Liver (tissue), 9 donors: ENCODE results near the gene SCIMP. TPM values are rescaled to one million over a fixed set of nuclear protein-coding genes. Genes with fewer than 3 reads are reported as not detected.
A peak's percentile ranks its signal among the peaks of the same experiment; 100 is the strongest.
"Not testable (repeated sequence)": the region's sequence is repeated elsewhere in the genome, so short reads cannot be mapped to it uniquely, and the experiment has no call there.

Source experiments
- DNase-seq: peaks from one replicate; pipeline ENCODE4 v3.0.0-alpha.2; 2017; ENCODE audit warnings: low spot score
- H3K27ac ChIP-seq, 2 donors: one replicate each; pipeline ENCODE4 v1.7.0; 2013; ENCODE audit warnings: inconsistent platforms in 2 of 2, low read length in 2 of 2, control low read depth in 1 of 2, low read depth in 1 of 2, mild to moderate bottlenecking in 1 of 2
- H3K27me3 ChIP-seq, 4 donors: one replicate each; pipeline versions ENCODE4 v1.6.1 to v1.7.0; 2013; ENCODE audit warnings: low read length in 3 of 4, inconsistent platforms in 1 of 4, mild to moderate bottlenecking in 1 of 4, moderate library complexity in 1 of 4; ENCODE audit not compliant: control insufficient read depth in 4 of 4, insufficient read depth in 4 of 4
- H3K36me3 ChIP-seq, 4 donors: one replicate each; pipeline versions ENCODE4 v1.6.1 to v1.7.0; 2013; ENCODE audit warnings: low read length in 3 of 4, mild to moderate bottlenecking in 3 of 4, low read depth in 1 of 4, moderate library complexity in 1 of 4; ENCODE audit not compliant: control insufficient read depth in 4 of 4, insufficient read depth in 3 of 4
- H3K4me1 ChIP-seq, 4 donors: one replicate each; pipeline versions ENCODE4 v1.6.1 to v1.7.0; 2013; ENCODE audit warnings: low read length in 3 of 4, mild to moderate bottlenecking in 3 of 4, moderate library complexity in 1 of 4; ENCODE audit not compliant: control insufficient read depth in 4 of 4, insufficient read depth in 4 of 4
- H3K4me3 ChIP-seq, 3 donors: one replicate each; pipeline versions ENCODE4 v1.6.1 to v1.7.0; 2013; ENCODE audit warnings: low read length in 3 of 3, control low read depth in 1 of 3, low read depth in 1 of 3, mild to moderate bottlenecking in 1 of 3
- H3K9ac ChIP-seq, 2 donors: one replicate each; pipeline ENCODE4 v1.7.0; 2013; ENCODE audit warnings: low read length in 2 of 2, mild to moderate bottlenecking in 2 of 2, moderate library complexity in 2 of 2, control low read depth in 1 of 2, low read depth in 1 of 2
- H3K9me3 ChIP-seq, 4 donors: one replicate each; pipeline versions ENCODE4 v1.6.1 to v1.7.0; 2013; ENCODE audit warnings: low read length in 3 of 4; ENCODE audit not compliant: control insufficient read depth in 4 of 4
- EGR1 ChIP-seq, 2 donors: IDR thresholded peaks; 2 replicates each; pipeline ENCODE4 v1.6.1; 2016 to 2018; ENCODE audit warnings: antibody characterized with exemption in 2 of 2, low read depth in 2 of 2
- FOXA1 ChIP-seq: IDR thresholded peaks from 2 replicates; pipeline ENCODE4 v1.6.1; 2016; ENCODE audit warnings: antibody characterized with exemption
- FOXA2 ChIP-seq: IDR thresholded peaks from 2 replicates; pipeline ENCODE4 v1.6.1; 2016; ENCODE audit warnings: antibody characterized with exemption
- GABPA ChIP-seq, 2 donors: IDR thresholded peaks in 1 of 2; conservative IDR thresholded peaks in 1 of 2; 2 replicates each; pipeline ENCODE4 v1.6.1; 2016; ENCODE audit warnings: antibody characterized with exemption in 2 of 2, mild to moderate bottlenecking in 1 of 2, moderate library complexity in 1 of 2
- HNF4A ChIP-seq, 2 donors: conservative IDR thresholded peaks; 2 replicates each; pipeline ENCODE4 v1.6.1; 2016; ENCODE audit warnings: antibody characterized with exemption in 2 of 2, mild to moderate bottlenecking in 2 of 2
- HNF4G ChIP-seq: IDR thresholded peaks from 2 replicates; pipeline ENCODE4 v1.6.1; 2016; ENCODE audit warnings: antibody characterized with exemption
- JUND ChIP-seq, 2 donors: IDR thresholded peaks; 2 replicates each; pipeline ENCODE4 v1.6.1; 2016; ENCODE audit warnings: antibody characterized with exemption in 2 of 2
- NR2F2 ChIP-seq: IDR thresholded peaks from 2 replicates; pipeline ENCODE4 v1.6.1; 2016; ENCODE audit warnings: antibody characterized with exemption
- RAD21 ChIP-seq, 2 donors: IDR thresholded peaks; 2 replicates each; pipeline ENCODE4 v1.6.1; 2016; ENCODE audit warnings: antibody characterized with exemption in 2 of 2, mild to moderate bottlenecking in 2 of 2
- RXRA ChIP-seq, 2 donors: IDR thresholded peaks; 2 replicates each; pipeline ENCODE4 v1.6.1; 2017 to 2018; ENCODE audit warnings: antibody characterized with exemption in 2 of 2, mild to moderate bottlenecking in 1 of 2
- SP1 ChIP-seq: IDR thresholded peaks from 2 replicates; pipeline ENCODE4 v1.6.1; 2018; ENCODE audit warnings: antibody characterized with exemption, mild to moderate bottlenecking
- TAF1 ChIP-seq: conservative IDR thresholded peaks from 2 replicates; pipeline ENCODE4 v1.6.1; 2016; ENCODE audit warnings: antibody characterized with exemption, mild to moderate bottlenecking
- YY1 ChIP-seq: IDR thresholded peaks from 2 replicates; pipeline ENCODE4 v1.6.1; 2016; ENCODE audit warnings: antibody characterized with exemption, mild to moderate bottlenecking
- WGBS: extraction: QIAGEN DNeasy Blood & Tissue Kit; methylation state at CpG from one replicate; pipeline ENCODE4 v1.1.7; 2013; 5-methylcytosine and 5-hydroxymethylcytosine counted together
- polyA plus RNA-seq, 2 donors: library from polyadenylated mRNA; stranded (reverse) in 1 of 2; unstranded in 1 of 2; fragments of 200-250 nt in 1 of 2; fragments of >200 nt in 1 of 2; fragmentation: Nextera tagmentation in 1 of 2; extraction: Ambion mirVana in 1 of 2; gene quantifications; one replicate each; pipeline versions ENCODE4 v1.2.1 to v1.2.3, GENCODE V29; 2013 to 2015
- total RNA-seq, 2 donors: library from RNA; depleted of rRNA; stranded (reverse); fragments of >200 nt; gene quantifications; one replicate each; pipeline ENCODE4 v1.2.3, GENCODE V29; 2014
- TF ChIP-seq, protein P1 (sequence below): IDR thresholded peaks from 2 replicates; pipeline ENCODE4 v1.6.1; 2016; ENCODE audit warnings: antibody characterized with exemption
- TF ChIP-seq, protein P2 (sequence below): IDR thresholded peaks from 2 replicates; pipeline ENCODE4 v1.6.1; 2016; ENCODE audit warnings: antibody characterized with exemption
- TF ChIP-seq, protein P3 (sequence below): IDR thresholded peaks from 2 replicates; pipeline ENCODE4 v1.6.1; 2016; ENCODE audit warnings: antibody characterized with exemption
- TF ChIP-seq, protein P4 (sequence below): fragments of 150-350 bp; IDR thresholded peaks from 2 replicates; pipeline ENCODE4 v1.5.1; 2017; ENCODE audit warnings: improper control_type of control experiment, low read depth, low read length; ENCODE audit not compliant: missing input control
- donor health status: healthy.
- donor health status: healthy.
- donor health status: healthy.
- donor health status: healthy.
- donor health status: healthy.

The SCIMP gene
- total and polyA plus RNA-seq, 4 donors, result 3.0 to 5.7 (median 3.5) TPM

DNA sequence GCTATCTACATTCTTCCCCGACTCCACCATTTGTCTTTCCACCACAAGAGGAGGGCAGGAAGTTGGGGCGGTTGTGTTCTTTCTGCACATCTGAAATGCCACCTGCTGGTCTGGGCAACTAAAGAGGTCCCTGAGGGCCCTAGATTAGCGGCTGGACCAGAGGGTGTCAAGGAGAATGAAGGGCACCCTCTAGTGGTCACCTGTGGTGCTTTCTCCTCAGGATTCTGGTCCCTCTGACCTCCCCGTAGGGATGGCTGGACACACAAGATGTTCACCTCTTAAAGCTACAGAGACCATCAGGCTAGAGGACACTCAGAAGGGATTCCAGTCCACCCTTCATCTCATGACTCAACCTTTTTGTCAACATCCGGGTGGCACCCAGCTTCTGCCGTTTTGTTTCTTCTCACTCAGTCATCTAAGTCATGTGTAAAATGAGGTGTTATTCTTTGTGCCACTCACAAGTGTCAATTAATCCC is 2.9 kb upstream of the SCIMP start:
- H3K4me1 ChIP-seq, result peaks cover 0 to 2% (median 0%) of the 10 kb centered on the region in 4 donors
- peak; percentile 61 for DNase-seq

DNA sequence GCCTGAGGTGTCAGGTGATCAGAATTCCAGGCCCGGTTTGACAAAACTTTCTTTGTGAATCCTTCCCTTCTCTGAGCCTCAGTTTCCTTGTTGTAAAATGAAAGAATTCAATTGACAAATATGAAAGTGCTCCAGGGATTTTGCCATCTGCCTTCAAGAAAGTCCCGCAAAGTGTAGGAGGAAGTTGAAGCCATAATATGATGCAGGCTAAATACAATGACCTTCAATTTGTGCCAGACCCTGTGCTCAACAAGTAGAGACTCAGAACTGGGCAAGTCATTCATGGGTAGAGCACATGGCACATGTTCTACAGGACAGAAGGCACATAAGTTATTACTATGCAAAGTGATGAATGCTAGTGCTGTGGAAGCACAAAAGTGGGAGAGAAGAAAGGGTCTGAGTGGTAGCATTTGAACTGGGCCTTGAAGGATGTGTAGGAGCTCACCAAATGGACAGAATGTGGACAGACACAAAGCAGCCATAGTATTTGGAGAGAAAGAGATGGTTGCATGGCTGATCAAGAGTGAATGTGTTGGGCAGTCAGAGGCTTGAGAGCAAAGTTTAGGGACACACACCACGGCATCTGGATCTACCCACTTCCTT is 2.4 kb upstream of the SCIMP start:
- Histone ChIP-seq H3K36me3 (no peaks in the 10 kb centered on the region), H3K9me3 (peaks cover 0 to 2% (median 0%) of the 10 kb centered on the region in 4 donors), H3K4me3 (no peak overlapping the region), H3K27me3 (no peaks in the 10 kb centered on the region), H3K27ac (no peak overlapping the region), H3K9ac (no peak overlapping the region), H3K4me1 (peaks cover 0 to 3% (median 1%) of the 10 kb centered on the region in 4 donors)
- 81% methylated on average over 3 of the region's 3 CpGs for WGBS
- TF ChIP-seq, protein P1, sequence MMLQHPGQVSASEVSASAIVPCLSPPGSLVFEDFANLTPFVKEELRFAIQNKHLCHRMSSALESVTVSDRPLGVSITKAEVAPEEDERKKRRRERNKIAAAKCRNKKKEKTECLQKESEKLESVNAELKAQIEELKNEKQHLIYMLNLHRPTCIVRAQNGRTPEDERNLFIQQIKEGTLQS, result no peak
- no peak for TF ChIP-seq HNF4G
- DNase-seq, result no peak

More for the DNA sequence above, 2.9 kb upstream of the SCIMP start:
- Histone ChIP-seq H3K27me3 (no peaks in the 10 kb centered on the region), H3K9ac (no peak overlapping the region), H3K27ac (no peak overlapping the region), H3K36me3 (no peaks in the 10 kb centered on the region), H3K4me3 (no peak overlapping the region), H3K9me3 (no peaks in the 10 kb centered on the region)
- TF ChIP-seq SP1 (no peak), JUND (IDR thresholded peaks at IDR 0.05) (no peak), FOXA1 (no peak), HNF4A (conservative IDR thresholded peaks at IDR 0.05) (peak; percentile 9 to 22), RAD21 (IDR thresholded peaks at IDR 0.05) (peak; percentile 94 to 96), RXRA (IDR thresholded peaks at IDR 0.05) (peak in 1 of 2 donors; percentile 6), FOXA2 (no peak), TAF1 (no peak), GABPA (IDR thresholded peaks at IDR 0.05 in 1 of 2, conservative IDR thresholded peaks at IDR 0.05 in 1 of 2) (no peak), EGR1 (IDR thresholded peaks at IDR 0.05; ENCODE audit: low read depth in 2 of 2) (no peak), HNF4G (no peak), NR2F2 (no peak), YY1 (no peak)
- TF ChIP-seq, protein P2, sequence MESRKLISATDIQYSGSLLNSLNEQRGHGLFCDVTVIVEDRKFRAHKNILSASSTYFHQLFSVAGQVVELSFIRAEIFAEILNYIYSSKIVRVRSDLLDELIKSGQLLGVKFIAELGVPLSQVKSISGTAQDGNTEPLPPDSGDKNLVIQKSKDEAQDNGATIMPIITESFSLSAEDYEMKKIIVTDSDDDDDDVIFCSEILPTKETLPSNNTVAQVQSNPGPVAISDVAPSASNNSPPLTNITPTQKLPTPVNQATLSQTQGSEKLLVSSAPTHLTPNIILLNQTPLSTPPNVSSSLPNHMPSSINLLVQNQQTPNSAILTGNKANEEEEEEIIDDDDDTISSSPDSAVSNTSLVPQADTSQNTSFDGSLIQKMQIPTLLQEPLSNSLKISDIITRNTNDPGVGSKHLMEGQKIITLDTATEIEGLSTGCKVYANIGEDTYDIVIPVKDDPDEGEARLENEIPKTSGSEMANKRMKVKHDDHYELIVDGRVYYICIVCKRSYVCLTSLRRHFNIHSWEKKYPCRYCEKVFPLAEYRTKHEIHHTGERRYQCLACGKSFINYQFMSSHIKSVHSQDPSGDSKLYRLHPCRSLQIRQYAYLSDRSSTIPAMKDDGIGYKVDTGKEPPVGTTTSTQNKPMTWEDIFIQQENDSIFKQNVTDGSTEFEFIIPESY, result no peak
- TF ChIP-seq, protein P3, sequence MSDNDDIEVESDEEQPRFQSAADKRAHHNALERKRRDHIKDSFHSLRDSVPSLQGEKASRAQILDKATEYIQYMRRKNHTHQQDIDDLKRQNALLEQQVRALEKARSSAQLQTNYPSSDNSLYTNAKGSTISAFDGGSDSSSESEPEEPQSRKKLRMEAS, result no peak
- TF ChIP-seq, protein P4, sequence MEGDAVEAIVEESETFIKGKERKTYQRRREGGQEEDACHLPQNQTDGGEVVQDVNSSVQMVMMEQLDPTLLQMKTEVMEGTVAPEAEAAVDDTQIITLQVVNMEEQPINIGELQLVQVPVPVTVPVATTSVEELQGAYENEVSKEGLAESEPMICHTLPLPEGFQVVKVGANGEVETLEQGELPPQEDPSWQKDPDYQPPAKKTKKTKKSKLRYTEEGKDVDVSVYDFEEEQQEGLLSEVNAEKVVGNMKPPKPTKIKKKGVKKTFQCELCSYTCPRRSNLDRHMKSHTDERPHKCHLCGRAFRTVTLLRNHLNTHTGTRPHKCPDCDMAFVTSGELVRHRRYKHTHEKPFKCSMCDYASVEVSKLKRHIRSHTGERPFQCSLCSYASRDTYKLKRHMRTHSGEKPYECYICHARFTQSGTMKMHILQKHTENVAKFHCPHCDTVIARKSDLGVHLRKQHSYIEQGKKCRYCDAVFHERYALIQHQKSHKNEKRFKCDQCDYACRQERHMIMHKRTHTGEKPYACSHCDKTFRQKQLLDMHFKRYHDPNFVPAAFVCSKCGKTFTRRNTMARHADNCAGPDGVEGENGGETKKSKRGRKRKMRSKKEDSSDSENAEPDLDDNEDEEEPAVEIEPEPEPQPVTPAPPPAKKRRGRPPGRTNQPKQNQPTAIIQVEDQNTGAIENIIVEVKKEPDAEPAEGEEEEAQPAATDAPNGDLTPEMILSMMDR, result peak; percentile 87
- WGBS, result 27% methylated on average over 6 of the region's 6 CpGs

DNA sequence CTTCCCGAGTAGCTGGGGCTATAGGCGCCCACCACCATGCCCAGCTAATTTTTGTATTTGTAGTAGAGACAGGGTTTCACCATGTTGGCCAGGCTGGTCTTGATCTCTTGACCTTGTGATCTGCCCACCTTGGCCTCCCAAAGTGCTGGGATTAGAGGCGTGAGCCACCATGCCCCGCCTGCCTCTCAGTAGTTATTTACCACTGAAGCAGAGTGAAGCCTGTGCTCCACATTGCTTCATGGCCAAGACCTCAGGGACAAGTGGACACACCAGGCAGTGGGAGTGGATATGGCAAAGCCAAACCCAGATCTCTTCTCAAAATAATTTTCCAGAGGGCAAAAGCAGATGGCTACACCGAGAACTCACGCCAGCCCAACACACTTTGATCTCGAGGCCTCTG is 1.2 kb downstream of the SCIMP start:
- whole genome bisulfite sequencing, result 90% methylated on average over 7 of the region's 7 CpGs
- not testable (repeated sequence) for H3K27me3 ChIP-seq, H3K27ac ChIP-seq, H3K4me3 ChIP-seq, H3K4me1 ChIP-seq, H3K9me3 ChIP-seq, H3K9ac ChIP-seq, H3K36me3 ChIP-seq, DNase-seq
